Panc1 (cell line): Measurements from ENCODE around the gene ZNF512. TPM values are rescaled to one million over a fixed set of nuclear protein-coding genes. Genes with fewer than 3 reads are reported as not detected.
"Not testable (repeated sequence)": the region's sequence is repeated elsewhere in the genome, so short reads cannot be mapped to it uniquely, and the experiment has no call there.

ENCODE experiments used
- ATAC-seq: fragments of 200-7000 bp; cut with Tn5 transposase; 2 replicates; pipeline ENCODE4 v1.9.1; 2020; ENCODE audit warnings: mild to moderate bottlenecking, moderate library complexity
- BruUV-seq: library from RNA; stranded (reverse); fragments of 400-500 nt; replicated peaks from 2 replicates; lab custom pipeline; 2021; lab: Mats Ljungman, UMichigan
- CTCF ChIA-PET: fragments of 300-600 bp; sonication (Branson Sonifier 250); formaldehyde crosslinking; loops from one replicate; lab custom pipeline; 2022; ENCODE audit warnings: antibody characterized with exemption; lab: Charles Lee
- POLR2A ChIA-PET: fragments of 300-600 bp; sonication (Branson Sonifier 250); formaldehyde crosslinking; loops from one replicate; lab custom pipeline; 2022; ENCODE audit warnings: antibody characterized with exemption; lab: Charles Lee
- DNase-seq: peaks from one replicate; pipeline ENCODE4 v3.0.0-alpha.2; 2010; ENCODE audit warnings: low read depth, low spot score
- H3K27ac ChIP-seq: 2 replicates; pipeline ENCODE4 v1.5.1; 2011; ENCODE audit warnings: mild to moderate bottlenecking, low read length, inconsistent platforms
- H3K27me3 ChIP-seq: fragments of 200-500 bp; sonication (Bioruptor generic); 2 replicates; pipeline ENCODE4 v1.6.0; 2014; ENCODE audit warnings: low read length, inconsistent platforms; ENCODE audit not compliant: control insufficient read depth, insufficient read depth
- H3K36me3 ChIP-seq: fragments of 200-500 bp; sonication (Bioruptor generic); 2 replicates; pipeline ENCODE4 v1.5.1; 2014; ENCODE audit warnings: inconsistent platforms, mild to moderate bottlenecking, low read length, moderate library complexity; ENCODE audit not compliant: control insufficient read depth, insufficient read depth
- H3K4me1 ChIP-seq: 2 replicates; pipeline ENCODE4 v1.5.1; 2011; ENCODE audit warnings: inconsistent platforms, mild to moderate bottlenecking, low read length, moderate library complexity; ENCODE audit not compliant: control insufficient read depth, insufficient read depth
- H3K4me3 ChIP-seq, 2 experiments: 2 replicates each; pipeline ENCODE4 v1.5.1; 2011 to 2012; ENCODE audit warnings: low read depth in 2 of 2, low read length in 2 of 2, mild to moderate bottlenecking in 2 of 2, inconsistent platforms in 1 of 2, moderate library complexity in 1 of 2
- H3K9me3 ChIP-seq: fragments of 200-500 bp; sonication (Bioruptor generic); 2 replicates; pipeline ENCODE4 v1.5.1; 2014; ENCODE audit warnings: low read depth, mild to moderate bottlenecking, inconsistent platforms, low read length, moderate library complexity; ENCODE audit not compliant: control insufficient read depth, insufficient read depth
- SIN3A ChIP-seq: IDR thresholded peaks from 2 replicates; pipeline ENCODE4 v1.6.1; 2012; ENCODE audit warnings: low read depth, mild to moderate bottlenecking, low read length, moderate library complexity, borderline replicate concordance; ENCODE audit not compliant: insufficient read depth
- in situ Hi-C: cut with HindIII; loops from 2 replicates; pipeline ENCODE4 v1.10.0; 2016; ENCODE audit warnings: low sequenced_read_pairs, low pct_unique_long_range_greater_than_20kb
- intact Hi-C: fragments of 100-400 bp; cut with micrococcal nuclease; formaldehyde crosslinking; loops from one replicate; pipeline ENCODE4 v1.10.0; 2022; ENCODE audit not compliant: unreplicated experiment
- total RNA-seq: library from RNA; stranded (reverse); gene quantifications from one replicate; pipeline ENCODE4 v1.2.1, GENCODE V29; 2021; ENCODE audit not compliant: unreplicated experiment
- TF ChIP-seq, protein P1 (sequence below), 2 experiments: IDR thresholded peaks; 2 replicates each; pipeline ENCODE4 v1.6.1; 2011 to 2012; ENCODE audit warnings: low read depth in 2 of 2, control low read depth in 1 of 2, low read length in 1 of 2, mild to moderate bottlenecking in 1 of 2, moderate library complexity in 1 of 2; ENCODE audit not compliant: insufficient read depth in 1 of 2

ZNF512 gene
- total RNA-seq, 1 experiment from 2014 or later = 12.8 TPM

- H3K9me3 ChIP-seq, DNase-seq, H3K27me3 ChIP-seq, BruUV-seq, ATAC-seq, intact Hi-C loops, H3K4me1 ChIP-seq, H3K36me3 ChIP-seq, H3K27ac ChIP-seq, POLR2A ChIA-PET, H3K4me3 ChIP-seq, in situ Hi-C loops: not testable (repeated sequence)
- CTCF ChIA-PET = interaction anchor here (0.7 kb wide), 1 partner anchor 89 kb away, joined by 3 read pairs; no protein-coding TSS in a partner anchor
These were observed 43.9 kb upstream of the ZNF512 start for GRCh38 chr2:27538839-27539450.

- in situ Hi-C loops, POLR2A ChIA-PET, BruUV-seq, H3K36me3 ChIP-seq, H3K9me3 ChIP-seq, intact Hi-C loops, H3K4me1 ChIP-seq, ATAC-seq, DNase-seq, H3K27ac ChIP-seq, H3K4me3 ChIP-seq, CTCF ChIA-PET, H3K27me3 ChIP-seq: not testable (repeated sequence)
These were observed 43.2 kb upstream of the ZNF512 start for GRCh38 chr2:27539649-27540048.

- in situ Hi-C loops (no loop called here), intact Hi-C loops (no loop called here)
- ChIA-PET POLR2A (interaction anchor here (0.5 kb wide), 1 partner anchor 1195 kb away, joined by 15 read pairs; no protein-coding TSS in a partner anchor), CTCF (no interaction called here)
- Histone ChIP-seq H3K36me3 (no peaks in the 10 kb centered on the region), H3K4me1 (no peaks in the 10 kb centered on the region), H3K27ac (no peak overlapping the region), H3K9me3 (no peaks in the 10 kb centered on the region), H3K4me3 (no peak overlapping the region), H3K27me3 (no peaks in the 10 kb centered on the region)
- DNase-seq (no peak), ATAC-seq (no peak)
- no TSS peak for BruUV-seq
- TF ChIP-seq, protein P1, sequence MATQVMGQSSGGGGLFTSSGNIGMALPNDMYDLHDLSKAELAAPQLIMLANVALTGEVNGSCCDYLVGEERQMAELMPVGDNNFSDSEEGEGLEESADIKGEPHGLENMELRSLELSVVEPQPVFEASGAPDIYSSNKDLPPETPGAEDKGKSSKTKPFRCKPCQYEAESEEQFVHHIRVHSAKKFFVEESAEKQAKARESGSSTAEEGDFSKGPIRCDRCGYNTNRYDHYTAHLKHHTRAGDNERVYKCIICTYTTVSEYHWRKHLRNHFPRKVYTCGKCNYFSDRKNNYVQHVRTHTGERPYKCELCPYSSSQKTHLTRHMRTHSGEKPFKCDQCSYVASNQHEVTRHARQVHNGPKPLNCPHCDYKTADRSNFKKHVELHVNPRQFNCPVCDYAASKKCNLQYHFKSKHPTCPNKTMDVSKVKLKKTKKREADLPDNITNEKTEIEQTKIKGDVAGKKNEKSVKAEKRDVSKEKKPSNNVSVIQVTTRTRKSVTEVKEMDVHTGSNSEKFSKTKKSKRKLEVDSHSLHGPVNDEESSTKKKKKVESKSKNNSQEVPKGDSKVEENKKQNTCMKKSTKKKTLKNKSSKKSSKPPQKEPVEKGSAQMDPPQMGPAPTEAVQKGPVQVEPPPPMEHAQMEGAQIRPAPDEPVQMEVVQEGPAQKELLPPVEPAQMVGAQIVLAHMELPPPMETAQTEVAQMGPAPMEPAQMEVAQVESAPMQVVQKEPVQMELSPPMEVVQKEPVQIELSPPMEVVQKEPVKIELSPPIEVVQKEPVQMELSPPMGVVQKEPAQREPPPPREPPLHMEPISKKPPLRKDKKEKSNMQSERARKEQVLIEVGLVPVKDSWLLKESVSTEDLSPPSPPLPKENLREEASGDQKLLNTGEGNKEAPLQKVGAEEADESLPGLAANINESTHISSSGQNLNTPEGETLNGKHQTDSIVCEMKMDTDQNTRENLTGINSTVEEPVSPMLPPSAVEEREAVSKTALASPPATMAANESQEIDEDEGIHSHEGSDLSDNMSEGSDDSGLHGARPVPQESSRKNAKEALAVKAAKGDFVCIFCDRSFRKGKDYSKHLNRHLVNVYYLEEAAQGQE (IDR thresholded peaks at IDR 0.05; ENCODE audit: insufficient read depth in 1 of 2, low read depth in 2 of 2, low read length in 1 of 2) = no peak
- TF ChIP-seq SIN3A = no peak
These were observed 38.6 kb upstream of the ZNF512 start for GRCh38 chr2:27544143-27544821.
